SHP77 (cell line): ENCODE results near the gene IQGAP2.

Source experiments
- DNase-seq, 2 experiments: peaks; one replicate each; lab custom pipeline; 2025; lab: John Stamatoyannopoulos, UW

Gene IQGAP2

GRCh38 chr5:76477571-76477970 lies 74.5 kb downstream of the IQGAP2 start:
- no peak for DNase-seq

GRCh38 chr5:76479281-76479680 lies 76.2 kb downstream of the IQGAP2 start:
- DNase-seq = no peak

- DNase-seq = no peak
These were observed 77.0 kb downstream of the IQGAP2 start for GRCh38 chr5:76479973-76480667.

GRCh38 chr5:76482984-76483383 lies 79.9 kb downstream of the IQGAP2 start:
- DNase-seq = no peak

- no peak for DNase-seq
These were observed 80.3 kb downstream of the IQGAP2 start for GRCh38 chr5:76483433-76483832.

- DNase-seq = no peak
These were observed 80.8 kb downstream of the IQGAP2 start for GRCh38 chr5:76483881-76484280.

GRCh38 chr5:76485511-76485910 lies 82.4 kb downstream of the IQGAP2 start:
- no peak for DNase-seq

GRCh38 chr5:76487386-76487785 lies 84.3 kb downstream of the IQGAP2 start:
- no peak for DNase-seq

GRCh38 chr5:76487821-76488220 lies 84.7 kb downstream of the IQGAP2 start:
- DNase-seq = no peak

- no peak for DNase-seq
These were observed 85.9 kb downstream of the IQGAP2 start for GRCh38 chr5:76488969-76489368.

- DNase-seq = no peak
These were observed 87.0 kb downstream of the IQGAP2 start for GRCh38 chr5:76489877-76490688.

- no peak for DNase-seq
These were observed 87.9 kb downstream of the IQGAP2 start for GRCh38 chr5:76490960-76491359.

GRCh38 chr5:76492819-76493189 lies 89.7 kb downstream of the IQGAP2 start:
- DNase-seq = no peak

GRCh38 chr5:76493190-76493837 lies 90.2 kb downstream of the IQGAP2 start:
- DNase-seq = no peak

GRCh38 chr5:76494201-76494600 lies 91.1 kb downstream of the IQGAP2 start:
- no peak for DNase-seq

- DNase-seq = no peak
These were observed 92.8 kb downstream of the IQGAP2 start for GRCh38 chr5:76495870-76496269.

- DNase-seq = no peak
These were observed 94.0 kb downstream of the IQGAP2 start for GRCh38 chr5:76497065-76497460.

- no peak for DNase-seq
These were observed 95.1 kb downstream of the IQGAP2 start for GRCh38 chr5:76497986-76498717.

- DNase-seq = no peak
These were observed 96.5 kb downstream of the IQGAP2 start for GRCh38 chr5:76499507-76500161.

GRCh38 chr5:76500633-76501393 lies 97.7 kb downstream of the IQGAP2 start:
- DNase-seq = no peak

- DNase-seq = no peak
These were observed 100.8 kb downstream of the IQGAP2 start for GRCh38 chr5:76503929-76504328.
